HCT116 (cell line): ENCODE data around the gene AACS. TPM values are rescaled to one million over a fixed set of nuclear protein-coding genes. Genes with fewer than 3 reads are reported as not detected.

Experiments used
- ATAC-seq: fragments of 200-7000 bp; cut with Tn5 transposase; 2 replicates; pipeline ENCODE4 v1.9.1; 2020; ENCODE audit warnings: mild to moderate bottlenecking, moderate library complexity
- BruUV-seq: library from RNA; stranded (reverse); fragments of 400-500 nt; replicated peaks from 2 replicates; lab custom pipeline; 2021; lab: Mats Ljungman, UMichigan
- CTCF ChIA-PET: fragments of 300-600 bp; sonication (Branson Sonifier 250); formaldehyde crosslinking; loops from one replicate; lab custom pipeline; 2021; ENCODE audit warnings: antibody characterized with exemption; lab: Charles Lee
- POLR2A ChIA-PET: fragments of 300-600, 350-600 bp; sonication (Branson Sonifier 250); formaldehyde crosslinking; loops from one replicate; lab custom pipeline; 2021; ENCODE audit warnings: antibody characterized with exemption; lab: Charles Lee
- RAD21 ChIA-PET, 2 experiments: fragments of 300-600 bp; sonication (Branson Sonifier 250); formaldehyde crosslinking; loops; one replicate each; lab custom pipeline; 2023; ENCODE audit warnings: low total read pairs in 2 of 2; ENCODE audit not compliant: uncharacterized antibody in 2 of 2, unreplicated experiment in 2 of 2, low non-redundant PET in 1 of 2; lab: Charles Lee
- DNase-seq: peaks from one replicate; pipeline ENCODE4 v3.0.0-alpha.2; 2010; ENCODE audit warnings: low read depth, low spot score
- H2AFZ ChIP-seq: fragments of 200-600 bp; shearing (Covaris generic), sonication (generic); 2 replicates; pipeline ENCODE4 v1.6.1; 2017; ENCODE audit warnings: low read depth, mixed run types, mixed read lengths, antibody characterized with exemption, low read length; ENCODE audit not compliant: poor library complexity, severe bottlenecking
- H3K27ac ChIP-seq: 2 replicates; pipeline ENCODE4 v1.5.1; 2012; ENCODE audit warnings: low read depth, low read length
- H3K27me3 ChIP-seq: fragments of 200-600 bp; sonication (generic); 2 replicates; pipeline ENCODE4 v1.6.1; 2016; ENCODE audit warnings: mixed run types, low read length, mixed read lengths; ENCODE audit not compliant: insufficient read depth
- H3K36me3 ChIP-seq, 2 experiments: fragments of 200-500 bp in 1 of 2; fragments of 200-600 bp in 1 of 2; sonication (Bioruptor generic) in 1 of 2; sonication (generic) in 1 of 2; 2 replicates each; pipeline versions ENCODE4 v1.5.1 to v1.6.1; 2014 to 2016; ENCODE audit warnings: low read length in 2 of 2, inconsistent platforms in 1 of 2, mixed read lengths in 1 of 2, mixed run types in 1 of 2; ENCODE audit not compliant: insufficient read depth in 2 of 2, control insufficient read depth in 1 of 2
- H3K4me1 ChIP-seq, 2 experiments: fragments of 200-600 bp in 1 of 2; sonication (generic) in 1 of 2; 2 replicates each; pipeline versions ENCODE4 v1.5.1 to v1.6.1; 2012 to 2017; ENCODE audit warnings: low read length in 2 of 2, inconsistent platforms in 1 of 2, mild to moderate bottlenecking in 1 of 2, mixed read lengths in 1 of 2, mixed run types in 1 of 2, moderate library complexity in 1 of 2; ENCODE audit not compliant: insufficient read depth in 2 of 2, control insufficient read depth in 1 of 2
- H3K4me2 ChIP-seq: fragments of 200-600 bp; sonication (generic); 2 replicates; pipeline ENCODE4 v1.6.1; 2017; ENCODE audit warnings: mixed run types, low read length, mixed read lengths
- H3K4me3 ChIP-seq, 2 experiments: fragments of 200-600 bp in 1 of 2; sonication (generic) in 1 of 2; replicated peaks in 1 of 2; 2 replicates each; pipeline ENCODE4 v1.5.1; 2011 to 2016; ENCODE audit warnings: low read length in 2 of 2, control low read depth in 1 of 2, low read depth in 1 of 2, mild to moderate bottlenecking in 1 of 2, mixed read lengths in 1 of 2, mixed run types in 1 of 2
- H3K79me2 ChIP-seq: fragments of 200-600 bp; sonication (generic); 2 replicates; pipeline ENCODE4 v1.6.1; 2017; ENCODE audit warnings: mild to moderate bottlenecking, mixed run types, low read length, moderate library complexity, mixed read lengths; ENCODE audit not compliant: insufficient read depth
- H3K9ac ChIP-seq: fragments of 200-600 bp; sonication (generic); 2 replicates; pipeline ENCODE4 v1.6.1; 2016; ENCODE audit warnings: low read length, mixed read lengths
- H3K9me2 ChIP-seq: fragments of 200-600 bp; sonication (generic), shearing (Covaris generic); 2 replicates; pipeline ENCODE4 v1.6.1; 2017; ENCODE audit warnings: mixed run types, mild to moderate bottlenecking, moderate library complexity; ENCODE audit not compliant: insufficient read depth
- H3K9me3 ChIP-seq, 2 experiments: fragments of 200-500 bp in 1 of 2; fragments of 200-600 bp in 1 of 2; sonication (Bioruptor generic) in 1 of 2; sonication (generic) in 1 of 2; 2 replicates each; pipeline ENCODE4 v1.6.1; 2014 to 2017; ENCODE audit warnings: low read length in 2 of 2, mixed read lengths in 2 of 2, inconsistent platforms in 1 of 2, low read depth in 1 of 2, mild to moderate bottlenecking in 1 of 2, mixed run types in 1 of 2, moderate library complexity in 1 of 2; ENCODE audit not compliant: control insufficient read depth in 1 of 2, insufficient read depth in 1 of 2
- H4K20me1 ChIP-seq: fragments of 200-600 bp; sonication (generic), shearing (Covaris generic); 2 replicates; pipeline ENCODE4 v1.6.1; 2017; ENCODE audit warnings: mixed run types, mild to moderate bottlenecking, moderate library complexity; ENCODE audit not compliant: insufficient read depth
- ATF3 ChIP-seq: IDR thresholded peaks from 2 replicates; pipeline ENCODE4 v1.6.1; 2012
- CBX3 ChIP-seq: IDR thresholded peaks from 2 replicates; pipeline ENCODE4 v1.6.1; 2012; ENCODE audit warnings: low read depth
- CEBPB ChIP-seq: IDR thresholded peaks from 2 replicates; pipeline ENCODE4 v1.6.1; 2012; ENCODE audit warnings: low read depth
- EGR1 ChIP-seq: IDR thresholded peaks from 2 replicates; pipeline ENCODE4 v1.6.1; 2012; ENCODE audit warnings: low read depth
- ELF1 ChIP-seq: IDR thresholded peaks from 2 replicates; pipeline ENCODE4 v1.6.1; 2012; ENCODE audit warnings: low read depth, borderline replicate concordance
- RAD21 ChIP-seq: IDR thresholded peaks from 2 replicates; pipeline ENCODE4 v1.6.1; 2012; ENCODE audit warnings: low read depth, mild to moderate bottlenecking
- REST ChIP-seq: IDR thresholded peaks from 2 replicates; pipeline ENCODE4 v1.6.1; 2012; ENCODE audit warnings: low read depth
- SRF ChIP-seq: IDR thresholded peaks from 2 replicates; pipeline ENCODE4 v1.6.1; 2012; ENCODE audit warnings: low read depth
- TCF7L2 ChIP-seq: IDR thresholded peaks from 2 replicates; pipeline ENCODE4 v1.7.0; 2011; ENCODE audit warnings: borderline replicate concordance, inconsistent platforms; ENCODE audit not compliant: insufficient read depth, insufficient read length; ENCODE audit errors: extremely low read depth
- ZFX ChIP-seq: fragments of 450-650 bp; IDR thresholded peaks from 2 replicates; pipeline ENCODE4 v1.6.1; 2017
- ZNF274 ChIP-seq: fragments of 200-500 bp; sonication (Bioruptor generic); IDR thresholded peaks from 2 replicates; pipeline ENCODE4 v1.6.1; 2014; ENCODE audit warnings: mild to moderate bottlenecking, low read depth, low read length, inconsistent platforms
- intact Hi-C: fragments of 100-400 bp; cut with micrococcal nuclease; formaldehyde crosslinking; loops from 2 replicates; pipeline ENCODE4 v1.10.0; 2022
- total RNA-seq: library from RNA; stranded (reverse); gene quantifications from one replicate; pipeline ENCODE4 v1.2.1, GENCODE V29; 2021; ENCODE audit not compliant: unreplicated experiment

Gene AACS
- total RNA-seq, 1 experiment from 2014 or later, result 16.0 TPM

- Histone ChIP-seq H3K9me3 (no peaks in the 10 kb centered on the region), H3K4me3 (no peak overlapping the region), H3K79me2 (no peaks in the 10 kb centered on the region), H3K4me2 (no peak overlapping the region), H3K4me1 (no peaks in the 10 kb centered on the region), H3K36me3 (no peaks in the 10 kb centered on the region), H3K27ac (no peak overlapping the region), H2AFZ (no peak overlapping the region), H3K9me2 (no peaks in the 10 kb centered on the region)
- BruUV-seq, result no TSS peak
- CTCF ChIA-PET, result no interaction called here
- no peak for DNase-seq
- RAD21 ChIA-PET, result no interaction called here
- ATAC-seq, result no peak
- POLR2A ChIA-PET, result no interaction called here
- intact Hi-C loops, result no loop called here
- no peak for TF ChIP-seq TCF7L2
- TF ChIP-seq REST, result no peak
- TF ChIP-seq SRF, result no peak
- no peak for TF ChIP-seq CBX3
- no peak for TF ChIP-seq ZFX
- TF ChIP-seq ELF1, result no peak
- TF ChIP-seq ZNF274, result no peak
- TF ChIP-seq ATF3, result no peak
- TF ChIP-seq EGR1, result no peak
- no peak for TF ChIP-seq CEBPB
- TF ChIP-seq RAD21, result no peak
- TF ChIP-seq, all 23 proteins: peak for 0
- Histone ChIP-seq H3K9ac (no peak overlapping the region), H3K27me3 (peaks cover 24% of the 10 kb centered on the region), H4K20me1 (no peaks in the 10 kb centered on the region)
Measured at GRCh38 chr12:125175576-125175975, 110.3 kb downstream of the AACS start.
